Erythroblast (primary cell): ENCODE data around the gene DIAPH2.

Source experiments
- GATA1 ChIP-seq: IDR thresholded peaks from 2 replicates; pipeline ENCODE4 v1.6.1; 2011; ENCODE audit warnings: low read depth, mild to moderate bottlenecking, control low read depth, low read length, moderate library complexity
- POLR2A ChIP-seq: IDR thresholded peaks from 2 replicates; pipeline ENCODE4 v1.6.1; 2011; ENCODE audit warnings: mild to moderate bottlenecking, low read length

- TF ChIP-seq POLR2A (no peak), GATA1 (no peak)
Measured at GRCh38 chrX:97401154-97401553, 716.5 kb downstream of the DIAPH2 start.
